ACHN (cell line): ENCODE measurements around the gene MRPS7.

Source experiments
- DNase-seq: peaks from one replicate; pipeline ENCODE4 v3.0.0-alpha.2; 2015
- in situ Hi-C: cut with HindIII; loops from 2 replicates; pipeline ENCODE4 v1.10.0; 2017; ENCODE audit warnings: low sequenced_read_pairs, low pct_ligation_motif_present, low pct_unique_long_range_greater_than_20kb

The MRPS7 gene

GRCh38 chr17:75261336-75262111, at the start of gene MRPS7, which contains the start of gene GGA3:
Gene MRPS7, plus strand, starts transcription at chr17:75261879. Its CDS starts 22 bp downstream, at chr17:75261901.
Gene GGA3, minus strand, starts transcription at chr17:75261606. Its CDS starts 19 bp downstream, at chr17:75261587.
- in situ Hi-C loops: no loop called here
- peak; percentile 96 for DNase-seq

GRCh38 chr17:75218131-75218530, 43.5 kb upstream of the MRPS7 start:
- in situ Hi-C loops: no loop called here
- DNase-seq: no peak

- in situ Hi-C loops: no loop called here
- DNase-seq: no peak
Observed at GRCh38 chr17:75219815-75220214, 41.9 kb upstream of the MRPS7 start.

- DNase-seq: no peak
- in situ Hi-C loops: no loop called here
Observed at GRCh38 chr17:75225016-75225415, 36.7 kb upstream of the MRPS7 start.

GRCh38 chr17:75227729-75228128, 34.0 kb upstream of the MRPS7 start:
- in situ Hi-C loops: no loop called here

GRCh38 chr17:75228305-75228704, 33.4 kb upstream of the MRPS7 start:
- no peak for DNase-seq
- in situ Hi-C loops: no loop called here

More at GRCh38 chr17:75227729-75228128, 34.0 kb upstream of the MRPS7 start:
- DNase-seq: no peak

- in situ Hi-C loops: no loop called here
Observed at GRCh38 chr17:75228847-75229246, 32.8 kb upstream of the MRPS7 start.

GRCh38 chr17:75231071-75231470, 30.6 kb upstream of the MRPS7 start:
- in situ Hi-C loops: no loop called here
- no peak for DNase-seq

More at GRCh38 chr17:75228847-75229246, 32.8 kb upstream of the MRPS7 start:
- DNase-seq: no peak

- no peak for DNase-seq
Observed at GRCh38 chr17:75231741-75232464, 29.8 kb upstream of the MRPS7 start.

GRCh38 chr17:75232786-75233185, 28.9 kb upstream of the MRPS7 start:
- in situ Hi-C loops: no loop called here
- DNase-seq: no peak

More at GRCh38 chr17:75231741-75232464, 29.8 kb upstream of the MRPS7 start:
- in situ Hi-C loops: no loop called here

- no peak for DNase-seq
- in situ Hi-C loops: no loop called here
Observed at GRCh38 chr17:75237100-75238014, 24.3 kb upstream of the MRPS7 start.

- no peak for DNase-seq
- in situ Hi-C loops: no loop called here
Observed at GRCh38 chr17:75238020-75238580, 23.6 kb upstream of the MRPS7 start.

GRCh38 chr17:75238684-75239191, 22.9 kb upstream of the MRPS7 start:
- DNase-seq: peak; percentile 73
- in situ Hi-C loops: no loop called here

GRCh38 chr17:75239214-75239613, 22.5 kb upstream of the MRPS7 start:
- no peak for DNase-seq
- in situ Hi-C loops: no loop called here

- in situ Hi-C loops: no loop called here
- DNase-seq: no peak
Observed at GRCh38 chr17:75239778-75240393, 21.8 kb upstream of the MRPS7 start.

- DNase-seq: peak; percentile 59
Observed at GRCh38 chr17:75240394-75241142, 21.1 kb upstream of the MRPS7 start.

GRCh38 chr17:75241143-75241430, 20.6 kb upstream of the MRPS7 start:
- no peak for DNase-seq
- in situ Hi-C loops: no loop called here

More at GRCh38 chr17:75240394-75241142, 21.1 kb upstream of the MRPS7 start:
- in situ Hi-C loops: no loop called here
